K562 (cell line): ENCODE results near the gene PADI4. TPM values are rescaled to one million over a fixed set of nuclear protein-coding genes. Genes with fewer than 3 reads are reported as not detected.
A peak's percentile ranks its signal among the peaks of the same experiment; 100 is the strongest.

Source experiments
- ATAC-seq: fragments of 200-7000 bp; cut with Tn5 transposase; 3 replicates; pipeline ENCODE4 v1.9.1; 2020; ENCODE audit warnings: moderate library complexity
- BruUV-seq: library from RNA; stranded (reverse); fragments of 400-500 nt; replicated peaks from 2 replicates; lab custom pipeline; 2021; lab: Mats Ljungman, UMichigan
- CTCF ChIA-PET: fragments of 300-600 bp; formaldehyde crosslinking; extraction: SDS; loops from one replicate; lab custom pipeline; 2021; ENCODE audit warnings: low intra/inter-chr PET ratio; lab: Yijun Ruan, JAX
- POLR2A ChIA-PET: fragments of 300-600, 350-650 bp; sonication (Branson Sonifier 250); formaldehyde crosslinking; extraction: SDS; loops from one replicate; lab custom pipeline; 2021; ENCODE audit warnings: antibody characterized with exemption, inconsistent platforms; lab: Yijun Ruan, JAX
- DNase-seq, 4 experiments: peaks; one replicate each; pipeline versions ENCODE4 v3.0.0 to v3.0.0-alpha.2; 2011 to 2018; ENCODE audit warnings: low spot score in 3 of 4, mixed read lengths in 3 of 4; ENCODE audit errors: extremely low read depth in 1 of 4
- FAIRE-seq: peaks from 2 replicates; lab custom pipeline; 2011; peaks lifted over from hg19 to GRCh38; lab: Jason Lieb, UNC
- H2AFZ ChIP-seq: 2 replicates; pipeline ENCODE4 v1.6.0; 2011; ENCODE audit warnings: low read depth, low read length, control low read depth, inconsistent platforms
- H3K27ac ChIP-seq: fragments of 200-600 bp; 3 replicates; pipeline ENCODE4 v1.8.0; 2011; ENCODE audit warnings: low read depth, mild to moderate bottlenecking, control low read depth, inconsistent platforms, low read length, moderate library complexity, mixed read lengths; ENCODE audit errors: extremely low read depth
- H3K27me3 ChIP-seq, 2 experiments: fragments of 300-600 bp in 1 of 2; 2 replicates in 1 of 2; 3 replicates in 1 of 2; pipeline versions ENCODE4 v1.6.0 to v1.8.0; 2011; ENCODE audit warnings: inconsistent platforms in 2 of 2, low read length in 2 of 2, mild to moderate bottlenecking in 1 of 2, mixed read lengths in 1 of 2, moderate library complexity in 1 of 2; ENCODE audit not compliant: control insufficient read depth in 2 of 2, insufficient read depth in 2 of 2
- H3K36me3 ChIP-seq: fragments of 300-600 bp; 3 replicates; pipeline ENCODE4 v1.8.0; 2011; ENCODE audit warnings: mild to moderate bottlenecking, low read length, inconsistent platforms; ENCODE audit not compliant: control insufficient read depth, insufficient read depth
- H3K4me1 ChIP-seq, 2 experiments: fragments of 200-600 bp in 1 of 2; replicated peaks in 1 of 2; 2 replicates in 1 of 2; 3 replicates in 1 of 2; pipeline versions ENCODE4 v1.5.1 to v1.8.0; 2011; ENCODE audit warnings: inconsistent platforms in 2 of 2, low read length in 2 of 2, mild to moderate bottlenecking in 1 of 2, mixed read lengths in 1 of 2, moderate library complexity in 1 of 2; ENCODE audit not compliant: control insufficient read depth in 2 of 2, insufficient read depth in 2 of 2
- H3K4me2 ChIP-seq: 2 replicates; pipeline ENCODE4 v1.6.1; 2011; ENCODE audit warnings: low read length, control low read depth, inconsistent platforms, mixed read lengths; ENCODE audit not compliant: insufficient read depth
- H3K4me3 ChIP-seq: fragments of 200-600 bp; sonication (generic), shearing (Covaris generic); 2 replicates; pipeline ENCODE4 v1.5.1; 2016; ENCODE audit warnings: control low read depth, inconsistent platforms
- H3K79me2 ChIP-seq: fragments of 200-600 bp; 3 replicates; pipeline ENCODE4 v1.8.0; 2011; ENCODE audit warnings: low read length, inconsistent platforms; ENCODE audit not compliant: control insufficient read depth, insufficient read depth
- H3K9ac ChIP-seq, 2 experiments: 2 replicates each; pipeline versions ENCODE4 v1.6.0 to v1.6.1; 2011; ENCODE audit warnings: low read depth in 2 of 2, low read length in 2 of 2, control low read depth in 1 of 2, inconsistent platforms in 1 of 2, mild to moderate bottlenecking in 1 of 2, mixed read lengths in 1 of 2; ENCODE audit not compliant: insufficient read depth in 1 of 2
- H3K9me1 ChIP-seq: one replicate; pipeline ENCODE4 v1.6.0; 2011; ENCODE audit warnings: inconsistent platforms, mild to moderate bottlenecking, low read length, moderate library complexity; ENCODE audit not compliant: control insufficient read depth, insufficient read depth
- H3K9me3 ChIP-seq: replicated peaks from 2 replicates; pipeline ENCODE4 v1.5.1; 2011; ENCODE audit warnings: low read depth, low read length, inconsistent platforms; ENCODE audit not compliant: control insufficient read depth, insufficient read depth
- H4K20me1 ChIP-seq: replicated peaks from 2 replicates; pipeline ENCODE4 v1.6.1; 2011; ENCODE audit warnings: low read length, inconsistent platforms, mixed read lengths; ENCODE audit not compliant: control insufficient read depth, insufficient read depth
- BHLHE40 ChIP-seq: IDR thresholded peaks from 2 replicates; pipeline ENCODE4 v1.6.1; 2011; ENCODE audit warnings: low read length, improper control_type of control experiment
- CBFA2T2 ChIP-seq: fragments of 450-650 bp; conservative IDR thresholded peaks from 2 replicates; pipeline ENCODE4 v1.6.1; 2017; ENCODE audit warnings: mild to moderate bottlenecking
- CSDE1 ChIP-seq, 2 experiments: fragments of 450-650 bp; IDR thresholded peaks; 2 replicates each; pipeline ENCODE4 v1.6.1; 2016; ENCODE audit warnings: mild to moderate bottlenecking in 1 of 2
- DACH1 ChIP-seq: fragments of 450-650 bp; IDR thresholded peaks from 2 replicates; pipeline ENCODE4 v1.6.1; 2018; ENCODE audit not compliant: partially characterized antibody
- RAD51 ChIP-seq: fragments of 450-650 bp; IDR thresholded peaks from 2 replicates; pipeline ENCODE4 v1.7.1; 2016; ENCODE audit warnings: low read depth, mild to moderate bottlenecking, borderline replicate concordance
- RBM34 ChIP-seq: fragments of 200-400 bp; formaldehyde crosslinking; IDR thresholded peaks from 2 replicates; pipeline ENCODE4 v1.6.1; 2018; ENCODE audit warnings: low read length, borderline replicate concordance; ENCODE audit not compliant: insufficient read depth
- TOE1 ChIP-seq, 2 experiments: fragments of 450-650 bp in 1 of 2; sonication (generic) in 1 of 2; formaldehyde crosslinking in 1 of 2; IDR thresholded peaks; 2 replicates each; pipeline versions ENCODE4 v1.7.1 to v1.8.0; 2016 to 2022; ENCODE audit warnings: borderline replicate concordance in 2 of 2, mild to moderate bottlenecking in 2 of 2, antibody characterized with exemption in 1 of 2, inconsistent platforms in 1 of 2, low read depth in 1 of 2, missing genetic modification reagents in 1 of 2, moderate library complexity in 1 of 2
- ZNF354B ChIP-seq: fragments of 250-450 bp; sonication (Bioruptor Pico); IDR thresholded peaks from 2 replicates; pipeline ENCODE4 v1.4.0; 2020
- WGBS: fragments of 100-300 bp; shearing (Covaris generic); methylation state at CpG from one replicate; pipeline ENCODE4 v1.1.6; 2016; ENCODE audit warnings: low coverage, mixed read lengths; ENCODE audit not compliant: insufficient coverage; ENCODE audit errors: missing lambda C conversion rate; 5-methylcytosine and 5-hydroxymethylcytosine counted together
- in situ Hi-C: fragments of 300-500 bp; cut with MboI; formaldehyde crosslinking; loops from 4 replicates; pipeline ENCODE4 v1.15.0; 2018; ENCODE audit warnings: inconsistent platforms, mixed read lengths
- intact Hi-C: fragments of 100-400 bp; cut with micrococcal nuclease; formaldehyde crosslinking; loops from 2 replicates; pipeline ENCODE4 v1.14.2; 2022
- polyA plus RNA-seq, 8 experiments: library from polyadenylated mRNA; depleted of rRNA in 4 of 8; stranded (reverse) in 5 of 8; unstranded in 3 of 8; fragments of >200 nt; fragmentation: Nextera tagmentation in 2 of 8; fragmentation: Illumina TruSeq in 1 of 8; extraction: Ambion mirVana in 2 of 8; extraction: Trizol in 1 of 8; gene quantifications; 2 replicates each; pipeline versions ENCODE4 v1.2.1 to v1.2.3, GENCODE V29; 2011 to 2014; ENCODE audit warnings: inconsistent platforms in 1 of 8, missing spikeins in 1 of 8
- total RNA-seq, 7 experiments: library from RNA; depleted of rRNA in 6 of 7; stranded (reverse); fragments of >200 nt in 6 of 7; fragmentation: Illumina TruSeq in 2 of 7; extraction: Trizol in 2 of 7; gene quantifications; 2 replicates each; pipeline versions ENCODE4 v1.2.1 to v1.2.3, GENCODE V29; 2011 to 2021; ENCODE audit warnings: low replicate concordance in 1 of 7
- TF ChIP-seq, protein P1 (sequence below): fragments of 250-450 bp; sonication (Bioruptor Pico); IDR thresholded peaks from 2 replicates; pipeline ENCODE4 v1.5.0; 2021
- TF ChIP-seq, protein P2 (sequence below): IDR thresholded peaks from 3 replicates; pipeline ENCODE4 v1.6.1; 2011; ENCODE audit warnings: borderline replicate concordance, mild to moderate bottlenecking; ENCODE audit not compliant: insufficient read length, insufficient read depth
- TF ChIP-seq, protein P3 (sequence below): sonication (generic); formaldehyde crosslinking; IDR thresholded peaks from 2 replicates; pipeline ENCODE4 v1.8.0; 2022; ENCODE audit warnings: mild to moderate bottlenecking, low read depth, missing genetic modification reagents
- TF ChIP-seq, protein P4 (sequence below): fragments of 450-650 bp; formaldehyde crosslinking; IDR thresholded peaks from 2 replicates; pipeline ENCODE4 v1.4.0; 2020; ENCODE audit warnings: mild to moderate bottlenecking, mixed read lengths
- TF ChIP-seq, protein P5 (sequence below): fragments of 450-650 bp; IDR thresholded peaks from 2 replicates; pipeline ENCODE4 v1.7.1; 2018; ENCODE audit warnings: mild to moderate bottlenecking, low read depth; ENCODE audit not compliant: partially characterized antibody

Gene PADI4
- total and polyA plus RNA-seq, 9 of the 15 experiments (the other 6 are each of a cell fraction or from before 2014, with no cell fraction given) = 0.22 to 0.33 TPM; not detected in 7

DNA sequence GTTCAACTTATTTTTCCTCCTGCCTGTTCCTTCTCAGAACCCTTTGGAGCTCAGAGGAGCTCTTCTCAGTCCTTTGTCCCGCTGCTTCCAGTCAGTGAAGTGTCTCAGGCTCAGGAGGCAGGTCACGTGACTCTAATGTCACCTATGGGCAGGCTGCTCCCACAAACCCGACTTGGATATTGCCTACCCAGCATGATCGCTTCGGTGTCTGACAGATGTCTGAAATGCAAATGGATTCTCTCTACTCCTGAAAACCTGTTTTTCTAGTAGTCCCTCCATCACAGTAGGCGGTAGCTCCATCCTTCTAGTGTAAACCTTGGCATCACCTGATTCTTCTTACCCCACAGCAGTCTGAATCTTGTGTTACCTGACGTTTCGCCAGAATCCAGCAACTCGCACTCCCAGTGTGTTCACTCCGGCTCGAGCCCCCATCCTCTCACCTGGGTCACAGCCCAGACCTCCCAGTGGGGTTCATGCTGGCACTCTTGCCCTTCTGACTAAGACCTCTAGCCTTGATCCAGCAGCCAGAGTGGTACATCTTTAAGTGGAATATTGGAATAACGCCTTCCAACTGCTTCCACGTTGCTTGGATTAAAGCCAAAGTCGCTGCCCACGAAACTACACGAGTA lies 69.4 kb downstream of the PADI4 start:
- ATAC-seq (no peak), DNase-seq (peak in 1 of 4 experiments; percentile 50), FAIRE-seq (no peak)
- Histone ChIP-seq H2AFZ (no peak overlapping the region), H3K9me1 (no peaks in the 10 kb centered on the region), H3K27ac (no peak overlapping the region), H3K36me3 (no peaks in the 10 kb centered on the region), H3K4me1 (no peaks in the 10 kb centered on the region), H4K20me1 (peaks cover 22% of the 10 kb centered on the region), H3K9me3 (no peaks in the 10 kb centered on the region), H3K4me2 (no peak overlapping the region), H3K79me2 (no peaks in the 10 kb centered on the region), H3K4me3 (no peak overlapping the region), H3K27me3 (peaks cover 57 to 83% of the 10 kb centered on the region in 2 experiments), H3K9ac (no peak overlapping the region)
- CTCF ChIA-PET = no interaction called here
- intact Hi-C loops = no loop called here
- WGBS = 0% methylated on average over 16 of the region's 16 CpGs
- in situ Hi-C loops = no loop called here
- no TSS peak for BruUV-seq
- POLR2A ChIA-PET = interaction anchor here (0.7 kb wide), 1 partner anchor 9 kb away, joined by 3 read pairs; no protein-coding TSS in a partner anchor
- TF ChIP-seq, protein P1, sequence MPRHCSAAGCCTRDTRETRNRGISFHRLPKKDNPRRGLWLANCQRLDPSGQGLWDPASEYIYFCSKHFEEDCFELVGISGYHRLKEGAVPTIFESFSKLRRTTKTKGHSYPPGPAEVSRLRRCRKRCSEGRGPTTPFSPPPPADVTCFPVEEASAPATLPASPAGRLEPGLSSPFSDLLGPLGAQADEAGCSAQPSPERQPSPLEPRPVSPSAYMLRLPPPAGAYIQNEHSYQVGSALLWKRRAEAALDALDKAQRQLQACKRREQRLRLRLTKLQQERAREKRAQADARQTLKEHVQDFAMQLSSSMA = no peak
- TF ChIP-seq TOE1 (IDR thresholded peaks at IDR 0.05; ENCODE audit: borderline replicate concordance) (peak; percentile 94), TOE1 (CRISPR knock-in tag; IDR thresholded peaks at IDR 0.05; ENCODE audit: borderline replicate concordance, low read depth) (no peak), DACH1 (no peak), RBM34 (no peak), CSDE1 (IDR thresholded peaks at IDR 0.05) (no peak), CBFA2T2 (peak; percentile 67), RAD51 (peak; percentile 93), ZNF354B (CRISPR knock-in tag) (no peak), BHLHE40 (0 out of 2 replicates have a peak, but pooled peaks have one; percentile 7)
- TF ChIP-seq, protein P2, sequence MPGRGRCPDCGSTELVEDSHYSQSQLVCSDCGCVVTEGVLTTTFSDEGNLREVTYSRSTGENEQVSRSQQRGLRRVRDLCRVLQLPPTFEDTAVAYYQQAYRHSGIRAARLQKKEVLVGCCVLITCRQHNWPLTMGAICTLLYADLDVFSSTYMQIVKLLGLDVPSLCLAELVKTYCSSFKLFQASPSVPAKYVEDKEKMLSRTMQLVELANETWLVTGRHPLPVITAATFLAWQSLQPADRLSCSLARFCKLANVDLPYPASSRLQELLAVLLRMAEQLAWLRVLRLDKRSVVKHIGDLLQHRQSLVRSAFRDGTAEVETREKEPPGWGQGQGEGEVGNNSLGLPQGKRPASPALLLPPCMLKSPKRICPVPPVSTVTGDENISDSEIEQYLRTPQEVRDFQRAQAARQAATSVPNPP = no peak
- TF ChIP-seq, protein P3, sequence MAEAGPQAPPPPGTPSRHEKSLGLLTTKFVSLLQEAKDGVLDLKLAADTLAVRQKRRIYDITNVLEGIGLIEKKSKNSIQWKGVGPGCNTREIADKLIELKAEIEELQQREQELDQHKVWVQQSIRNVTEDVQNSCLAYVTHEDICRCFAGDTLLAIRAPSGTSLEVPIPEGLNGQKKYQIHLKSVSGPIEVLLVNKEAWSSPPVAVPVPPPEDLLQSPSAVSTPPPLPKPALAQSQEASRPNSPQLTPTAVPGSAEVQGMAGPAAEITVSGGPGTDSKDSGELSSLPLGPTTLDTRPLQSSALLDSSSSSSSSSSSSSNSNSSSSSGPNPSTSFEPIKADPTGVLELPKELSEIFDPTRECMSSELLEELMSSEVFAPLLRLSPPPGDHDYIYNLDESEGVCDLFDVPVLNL (CRISPR knock-in tag) = no peak
- TF ChIP-seq, protein P4, sequence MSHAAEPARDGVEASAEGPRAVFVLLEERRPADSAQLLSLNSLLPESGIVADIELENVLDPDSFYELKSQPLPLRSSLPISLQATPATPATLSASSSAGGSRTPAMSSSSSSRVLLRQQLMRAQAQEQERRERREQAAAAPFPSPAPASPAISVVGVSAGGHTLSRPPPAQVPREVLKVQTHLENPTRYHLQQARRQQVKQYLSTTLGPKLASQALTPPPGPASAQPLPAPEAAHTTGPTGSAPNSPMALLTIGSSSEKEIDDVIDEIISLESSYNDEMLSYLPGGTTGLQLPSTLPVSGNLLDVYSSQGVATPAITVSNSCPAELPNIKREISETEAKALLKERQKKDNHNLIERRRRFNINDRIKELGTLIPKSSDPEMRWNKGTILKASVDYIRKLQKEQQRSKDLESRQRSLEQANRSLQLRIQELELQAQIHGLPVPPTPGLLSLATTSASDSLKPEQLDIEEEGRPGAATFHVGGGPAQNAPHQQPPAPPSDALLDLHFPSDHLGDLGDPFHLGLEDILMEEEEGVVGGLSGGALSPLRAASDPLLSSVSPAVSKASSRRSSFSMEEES (CRISPR knock-in tag) = peak; percentile 96
- TF ChIP-seq, protein P5, sequence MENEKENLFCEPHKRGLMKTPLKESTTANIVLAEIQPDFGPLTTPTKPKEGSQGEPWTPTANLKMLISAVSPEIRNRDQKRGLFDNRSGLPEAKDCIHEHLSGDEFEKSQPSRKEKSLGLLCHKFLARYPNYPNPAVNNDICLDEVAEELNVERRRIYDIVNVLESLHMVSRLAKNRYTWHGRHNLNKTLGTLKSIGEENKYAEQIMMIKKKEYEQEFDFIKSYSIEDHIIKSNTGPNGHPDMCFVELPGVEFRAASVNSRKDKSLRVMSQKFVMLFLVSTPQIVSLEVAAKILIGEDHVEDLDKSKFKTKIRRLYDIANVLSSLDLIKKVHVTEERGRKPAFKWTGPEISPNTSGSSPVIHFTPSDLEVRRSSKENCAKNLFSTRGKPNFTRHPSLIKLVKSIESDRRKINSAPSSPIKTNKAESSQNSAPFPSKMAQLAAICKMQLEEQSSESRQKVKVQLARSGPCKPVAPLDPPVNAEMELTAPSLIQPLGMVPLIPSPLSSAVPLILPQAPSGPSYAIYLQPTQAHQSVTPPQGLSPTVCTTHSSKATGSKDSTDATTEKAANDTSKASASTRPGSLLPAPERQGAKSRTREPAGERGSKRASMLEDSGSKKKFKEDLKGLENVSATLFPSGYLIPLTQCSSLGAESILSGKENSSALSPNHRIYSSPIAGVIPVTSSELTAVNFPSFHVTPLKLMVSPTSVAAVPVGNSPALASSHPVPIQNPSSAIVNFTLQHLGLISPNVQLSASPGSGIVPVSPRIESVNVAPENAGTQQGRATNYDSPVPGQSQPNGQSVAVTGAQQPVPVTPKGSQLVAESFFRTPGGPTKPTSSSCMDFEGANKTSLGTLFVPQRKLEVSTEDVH = no peak
